ENCODE data around the gene WDR81. TPM values are rescaled to one million over a fixed set of nuclear protein-coding genes. Genes with fewer than 3 reads are reported as not detected.

Gene WDR81
- total RNA-seq, 1 experiment from 2014 or later, result 29.5 TPM

- in situ Hi-C loops (cut with HindIII; ENCODE audit: low pct_unique_long_range_greater_than_20kb, low sequenced_read_pairs), result no loop called here
- BruUV-seq (replicated peaks), result no TSS peak
- intact Hi-C loops (cut with micrococcal nuclease; ENCODE audit: unreplicated experiment), result no loop called here
- Histone ChIP-seq H3K27me3 (ENCODE audit: control insufficient read depth, insufficient read depth, low read length) (no peaks in the 10 kb centered on the region), H3K9me3 (ENCODE audit: control insufficient read depth, insufficient read depth, low read depth, low read length) (no peaks in the 10 kb centered on the region), H3K36me3 (ENCODE audit: control insufficient read depth, insufficient read depth, low read length) (no peaks in the 10 kb centered on the region), H3K27ac (ENCODE audit: low read length) (no peak overlapping the region), H3K4me1 (ENCODE audit: control insufficient read depth, insufficient read depth, low read length) (peaks cover 9% of the 10 kb centered on the region), H3K4me3 (ENCODE audit: low read depth in 2 of 2, low read length in 2 of 2) (no peak overlapping the region)
- DNase-seq (ENCODE audit: low read depth, low spot score), result no peak
- no peak for ATAC-seq
- ChIA-PET POLR2A (no interaction called here), CTCF (no interaction called here)
- TF ChIP-seq TCF7L2 (IDR thresholded peaks at IDR 0.05; ENCODE audit: low read depth, low read length) (no peak), POLR2AphosphoS5 (IDR thresholded peaks at IDR 0.05; ENCODE audit: low read depth, low read length) (no peak), SIN3A (IDR thresholded peaks at IDR 0.05; ENCODE audit: borderline replicate concordance, insufficient read depth, low read depth, low read length) (no peak), CTCF (IDR thresholded peaks at IDR 0.05) (no peak), REST (IDR thresholded peaks at IDR 0.05; ENCODE audit: insufficient read depth in 1 of 2, low read depth in 2 of 2, low read length in 1 of 2) (no peak)
These were observed 35.0 kb downstream of the WDR81 start for GRCh38 chr17:1759529-1759928.

- TF ChIP-seq SIN3A (IDR thresholded peaks at IDR 0.05; ENCODE audit: borderline replicate concordance, insufficient read depth, low read depth, low read length), result no peak
- TF ChIP-seq POLR2AphosphoS5 (IDR thresholded peaks at IDR 0.05; ENCODE audit: low read depth, low read length), result no peak
- no peak for TF ChIP-seq REST (IDR thresholded peaks at IDR 0.05; ENCODE audit: insufficient read depth in 1 of 2, low read depth in 2 of 2, low read length in 1 of 2)
- no peak for TF ChIP-seq TCF7L2 (IDR thresholded peaks at IDR 0.05; ENCODE audit: low read depth, low read length)
- no peak for TF ChIP-seq CTCF (IDR thresholded peaks at IDR 0.05)
- ChIA-PET CTCF (no interaction called here), POLR2A (no interaction called here)
- intact Hi-C loops (cut with micrococcal nuclease; ENCODE audit: unreplicated experiment) (no loop called here), in situ Hi-C loops (cut with HindIII; ENCODE audit: low pct_unique_long_range_greater_than_20kb, low sequenced_read_pairs) (no loop called here)
- Histone ChIP-seq H3K9me3 (ENCODE audit: control insufficient read depth, insufficient read depth, low read depth, low read length) (no peaks in the 10 kb centered on the region), H3K4me3 (ENCODE audit: low read depth in 2 of 2, low read length in 2 of 2) (peak overlapping the region in 1 of 2 experiments; percentile 23; a peak in 1 of 4 replicates), H3K36me3 (ENCODE audit: control insufficient read depth, insufficient read depth, low read length) (no peaks in the 10 kb centered on the region), H3K4me1 (ENCODE audit: control insufficient read depth, insufficient read depth, low read length) (peaks cover 9% of the 10 kb centered on the region), H3K27me3 (ENCODE audit: control insufficient read depth, insufficient read depth, low read length) (no peaks in the 10 kb centered on the region), H3K27ac (ENCODE audit: low read length) (no peak overlapping the region; the same call in 1 of the 2 replicates)
- ATAC-seq (peak; percentile 37; the same call in 1 of the 2 replicates), DNase-seq (ENCODE audit: low read depth, low spot score) (no peak)
- BruUV-seq (replicated peaks), result no TSS peak
These were observed 37.9 kb downstream of the WDR81 start for GRCh38 chr17:1762233-1762900.

All from Panc1 (cell line).